Natural killer cell (primary cell): ENCODE results near the gene ANXA1. TPM values are rescaled to one million over a fixed set of nuclear protein-coding genes. Genes with fewer than 3 reads are reported as not detected.

Source experiments
- ATAC-seq, 3 donors: fragments of 150-1000 bp in 2 of 3; fragments of 200-7000 bp in 1 of 3; cut with Tn5 transposase; 1 replicate in 1 of 3; 2 replicates in 2 of 3; pipeline ENCODE4 v1.10.0; 2021; ENCODE audit warnings: mild to moderate bottlenecking in 2 of 3, moderate library complexity in 2 of 3
- DNase-seq, 2 donors: peaks; one replicate each; pipeline versions ENCODE4 v3.0.0 to v3.0.0-alpha.2; 2013 to 2021; ENCODE audit warnings: mixed read lengths in 1 of 2
- H3K27ac ChIP-seq: one replicate; pipeline ENCODE4 v1.5.1; 2013; ENCODE audit warnings: mild to moderate bottlenecking, low read length
- H3K27me3 ChIP-seq: one replicate; pipeline ENCODE4 v1.6.1; 2013; ENCODE audit warnings: low read length; ENCODE audit not compliant: control insufficient read depth, insufficient read depth
- H3K36me3 ChIP-seq: one replicate; pipeline ENCODE4 v1.6.1; 2013; ENCODE audit warnings: low read length; ENCODE audit not compliant: control insufficient read depth, insufficient read depth
- H3K4me1 ChIP-seq: one replicate; pipeline ENCODE4 v1.6.1; 2013; ENCODE audit warnings: low read length; ENCODE audit not compliant: control insufficient read depth, insufficient read depth
- H3K4me3 ChIP-seq: one replicate; pipeline ENCODE4 v1.5.1; 2013; ENCODE audit warnings: low read length
- H3K9me3 ChIP-seq: one replicate; pipeline ENCODE4 v1.6.1; 2013; ENCODE audit warnings: low read length; ENCODE audit not compliant: control insufficient read depth, insufficient read depth
- H3K27ac Mint-ChIP-seq, 2 donors: one replicate each; pipeline ENCODE4 v1.8.0; 2022; ENCODE audit warnings: mild to moderate bottlenecking in 2 of 2, mixed read lengths in 2 of 2, moderate library complexity in 1 of 2
- H3K27me3 Mint-ChIP-seq, 2 donors: one replicate each; pipeline ENCODE4 v1.8.0; 2022; ENCODE audit warnings: low read depth in 2 of 2, mixed read lengths in 2 of 2
- H3K36me3 Mint-ChIP-seq: one replicate; pipeline ENCODE4 v1.8.0; 2022; ENCODE audit warnings: mixed read lengths
- H3K4me1 Mint-ChIP-seq, 2 donors: one replicate each; pipeline ENCODE4 v1.8.0; 2022; ENCODE audit warnings: mixed read lengths in 2 of 2
- H3K4me3 Mint-ChIP-seq: one replicate; pipeline ENCODE4 v1.8.0; 2022; ENCODE audit warnings: mild to moderate bottlenecking, moderate library complexity, mixed read lengths
- H3K9me3 Mint-ChIP-seq, 2 donors: one replicate each; pipeline ENCODE4 v1.8.0; 2022; ENCODE audit warnings: mixed read lengths in 2 of 2
- WGBS: methylation state at CpG from one replicate; pipeline ENCODE4 v1.1.7; 2013; ENCODE audit warnings: missing lambda C conversion rate; ENCODE audit not compliant: insufficient coverage; 5-methylcytosine and 5-hydroxymethylcytosine counted together
- intact Hi-C: fragments of 100-400 bp; cut with micrococcal nuclease; formaldehyde crosslinking; loops from one replicate; pipeline ENCODE4 v1.14.2; 2022
- total RNA-seq, 4 donors: library from RNA; stranded (reverse); fragments of 120-200 nt in 1 of 4; gene quantifications; one replicate each; pipeline versions ENCODE4 v1.2.3 to v1.2.4, GENCODE V29; 2013 to 2022
- TF ChIP-seq, protein P1 (sequence below): fragments of 200-600 bp; IDR thresholded peaks from one replicate; pipeline ENCODE4 v1.8.0; 2022; ENCODE audit warnings: antibody characterized with exemption

The ANXA1 gene
- total RNA-seq, 3 donors from 2014 or later (not counting 1 experiment from before 2014, with no cell fraction given): 362 to 1,065 (median 419) TPM

DNA sequence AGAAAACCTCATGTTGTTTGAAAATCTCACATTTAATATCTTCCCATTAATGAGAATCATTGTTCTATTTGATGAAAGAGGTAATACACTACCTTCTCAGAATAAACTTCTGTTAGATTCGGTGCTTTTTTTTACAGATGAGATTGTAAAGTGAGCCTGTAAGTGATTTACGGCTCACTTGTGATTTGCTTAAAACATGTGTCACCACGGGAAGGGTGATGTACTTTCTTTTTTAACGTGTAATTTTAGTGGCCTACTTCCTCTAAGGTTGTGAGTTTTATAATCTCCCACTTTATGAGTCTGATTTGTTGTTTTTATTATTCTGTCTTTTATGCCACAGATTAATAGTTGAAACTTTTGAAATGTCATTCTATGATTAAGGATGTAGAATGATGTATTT lies 15.9 kb downstream of the ANXA1 start:
- Mint-ChIP-seq H3K36me3 (peaks cover 56% of the 10 kb centered on the region), H3K27me3 (no peaks in the 10 kb centered on the region), H3K27ac (peak overlapping the region; percentile 80 to 81), H3K9me3 (no peaks in the 10 kb centered on the region), H3K4me3 (no peak overlapping the region), H3K4me1 (peaks cover 22 to 26% of the 10 kb centered on the region in 2 donors)
- H3K36me3 ChIP-seq: peaks cover 86% of the 10 kb centered on the region
- DNase-seq (no peak), ATAC-seq (peak; percentile 75 to 82 (median 77))
- H3K27ac ChIP-seq: peak overlapping the region; percentile 61
- H3K9me3 ChIP-seq: no peaks in the 10 kb centered on the region
- 8% methylated on average over 4 of the region's 4 CpGs for WGBS
- H3K4me1 ChIP-seq: peaks cover 3% of the 10 kb centered on the region
- TF ChIP-seq, protein P1, sequence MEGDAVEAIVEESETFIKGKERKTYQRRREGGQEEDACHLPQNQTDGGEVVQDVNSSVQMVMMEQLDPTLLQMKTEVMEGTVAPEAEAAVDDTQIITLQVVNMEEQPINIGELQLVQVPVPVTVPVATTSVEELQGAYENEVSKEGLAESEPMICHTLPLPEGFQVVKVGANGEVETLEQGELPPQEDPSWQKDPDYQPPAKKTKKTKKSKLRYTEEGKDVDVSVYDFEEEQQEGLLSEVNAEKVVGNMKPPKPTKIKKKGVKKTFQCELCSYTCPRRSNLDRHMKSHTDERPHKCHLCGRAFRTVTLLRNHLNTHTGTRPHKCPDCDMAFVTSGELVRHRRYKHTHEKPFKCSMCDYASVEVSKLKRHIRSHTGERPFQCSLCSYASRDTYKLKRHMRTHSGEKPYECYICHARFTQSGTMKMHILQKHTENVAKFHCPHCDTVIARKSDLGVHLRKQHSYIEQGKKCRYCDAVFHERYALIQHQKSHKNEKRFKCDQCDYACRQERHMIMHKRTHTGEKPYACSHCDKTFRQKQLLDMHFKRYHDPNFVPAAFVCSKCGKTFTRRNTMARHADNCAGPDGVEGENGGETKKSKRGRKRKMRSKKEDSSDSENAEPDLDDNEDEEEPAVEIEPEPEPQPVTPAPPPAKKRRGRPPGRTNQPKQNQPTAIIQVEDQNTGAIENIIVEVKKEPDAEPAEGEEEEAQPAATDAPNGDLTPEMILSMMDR: no peak
- H3K27me3 ChIP-seq: no peaks in the 10 kb centered on the region
- intact Hi-C loops: loop anchor here (1.0 to 5.0 kb wide), 2 partner anchors 14 to 35 kb away; no protein-coding TSS in a partner anchor
- H3K4me3 ChIP-seq: no peak overlapping the region

DNA sequence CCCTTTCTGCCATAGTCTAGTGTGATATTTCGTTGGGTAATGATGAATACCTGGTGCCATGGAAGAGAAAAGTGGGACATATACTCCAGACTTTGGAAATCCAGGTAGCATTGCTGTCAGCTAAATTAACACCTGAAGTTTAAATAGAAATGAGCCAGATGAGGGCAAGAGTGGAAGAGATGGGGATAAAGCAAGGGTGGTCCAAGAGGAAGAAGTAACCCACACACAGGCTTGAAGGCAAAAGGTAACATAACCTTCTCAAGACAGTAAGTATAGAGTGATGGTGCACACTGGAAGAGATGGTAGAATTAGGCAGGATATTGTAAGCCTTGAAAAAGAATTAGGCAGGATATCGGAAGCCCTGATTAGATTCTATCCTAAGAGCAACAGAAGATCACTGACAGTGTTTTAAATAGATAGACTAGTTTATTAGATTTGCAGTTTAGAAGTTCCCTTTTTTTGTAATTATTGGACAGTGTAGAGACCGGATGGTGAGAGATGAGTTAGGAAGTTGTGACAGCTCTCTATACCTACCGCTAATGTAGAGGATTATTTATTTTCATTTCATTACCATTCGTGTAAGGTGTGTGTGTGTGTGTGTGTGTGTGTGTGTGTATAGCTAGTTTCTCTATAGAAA lies 16.8 kb downstream of the ANXA1 start:
- peaks cover 48% of the 10 kb centered on the region for H3K36me3 Mint-ChIP-seq
- no peak overlapping the region for H3K4me3 Mint-ChIP-seq
- H3K4me1 Mint-ChIP-seq: peaks cover 22 to 26% of the 10 kb centered on the region in 2 donors
- Histone ChIP-seq H3K4me3 (no peak overlapping the region), H3K9me3 (no peaks in the 10 kb centered on the region), H3K4me1 (no peaks in the 10 kb centered on the region), H3K36me3 (peaks cover 78% of the 10 kb centered on the region), H3K27me3 (no peaks in the 10 kb centered on the region), H3K27ac (peak overlapping the region; percentile 61)
- no peaks in the 10 kb centered on the region for H3K9me3 Mint-ChIP-seq
- TF ChIP-seq, protein P1: no peak
- DNase-seq (no peak), ATAC-seq (peak in 2 of 3 donors; percentile 17 to 56)
- WGBS: 91% methylated on average over 2 of the region's 5 CpGs
- H3K27ac Mint-ChIP-seq: peak overlapping the region; percentile 80 to 81
- H3K27me3 Mint-ChIP-seq: no peaks in the 10 kb centered on the region
- intact Hi-C loops: loop anchor here (5.0 kb wide), 1 partner anchor 36 kb away; no protein-coding TSS in a partner anchor

DNA sequence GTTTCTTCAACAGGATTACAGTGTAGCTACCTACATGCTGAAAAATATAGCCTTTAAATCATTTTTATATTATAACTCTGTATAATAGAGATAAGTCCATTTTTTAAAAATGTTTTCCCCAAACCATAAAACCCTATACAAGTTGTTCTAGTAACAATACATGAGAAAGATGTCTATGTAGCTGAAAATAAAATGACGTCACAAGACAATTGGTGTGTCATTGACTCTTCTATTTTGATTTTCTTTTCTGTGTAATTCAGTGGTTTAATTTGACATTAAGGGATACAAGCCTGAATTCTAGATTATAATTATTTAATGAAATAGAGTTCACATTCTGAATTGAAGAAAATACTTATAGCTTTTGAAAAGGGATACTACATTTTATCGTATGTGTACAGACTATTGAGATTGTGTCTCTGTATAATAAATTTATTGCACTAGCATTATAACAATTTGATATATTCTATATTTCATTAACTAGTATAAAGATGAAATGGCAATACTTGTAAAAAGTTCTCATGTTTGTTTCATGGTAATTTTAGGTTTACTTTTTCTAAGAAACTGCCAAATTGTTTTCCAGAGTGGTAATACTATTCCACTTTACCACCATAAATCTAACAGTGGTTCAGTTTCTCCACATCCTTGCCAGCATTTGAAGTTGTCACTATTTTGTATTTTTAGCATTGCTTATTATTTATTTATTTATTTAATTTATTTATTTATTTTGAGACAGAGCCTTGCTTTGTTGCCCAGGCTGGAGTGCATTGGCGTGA lies 18.7 kb downstream of the ANXA1 start:
- ATAC-seq (no peak), DNase-seq (no peak)
- TF ChIP-seq, protein P1: no peak
- Mint-ChIP-seq H3K27ac (peak overlapping the region in 1 of 2 donors; percentile 80), H3K4me1 (peaks cover 22 to 26% of the 10 kb centered on the region in 2 donors), H3K9me3 (no peaks in the 10 kb centered on the region), H3K4me3 (no peak overlapping the region), H3K36me3 (peaks cover 36% of the 10 kb centered on the region), H3K27me3 (no peaks in the 10 kb centered on the region)
- Histone ChIP-seq H3K27ac (no peak overlapping the region), H3K9me3 (no peaks in the 10 kb centered on the region), H3K4me1 (no peaks in the 10 kb centered on the region), H3K4me3 (no peak overlapping the region), H3K27me3 (no peaks in the 10 kb centered on the region), H3K36me3 (peaks cover 59% of the 10 kb centered on the region)
- WGBS: no CpG with 5 or more reads among the region's 3 CpGs
- intact Hi-C loops: no loop called here
